ENCODE data around the gene COPS6.
A peak's percentile ranks its signal among the peaks of the same experiment; 100 is the strongest.

COPS6 gene

GRCh38 chr7:100101016-100101862 lies 12.5 kb downstream of the COPS6 start, which contains the start of the genes AP4M1 and MCM7 (continued):
- no peak for TF ChIP-seq AEBP2 (tag by site-specific recombination; IDR thresholded peaks at IDR 0.05; ENCODE audit: borderline replicate concordance)
- TF ChIP-seq ZNF214 (tag by site-specific recombination; IDR thresholded peaks at IDR 0.05; ENCODE audit: borderline replicate concordance), result no peak
- TF ChIP-seq ZNF664 (tag by site-specific recombination; IDR thresholded peaks at IDR 0.05), result no peak
- TF ChIP-seq YY1 (tag by site-specific recombination; IDR thresholded peaks at IDR 0.05), result no peak; the same call in 1 of the 2 replicates
- peak; percentile 55 for TF ChIP-seq GLIS2 (tag by site-specific recombination; IDR thresholded peaks at IDR 0.05)
- no peak for TF ChIP-seq ZNF560 (tag by site-specific recombination; IDR thresholded peaks at IDR 0.05; ENCODE audit: borderline replicate concordance)
- TF ChIP-seq ZNF704 (tag by site-specific recombination; IDR thresholded peaks at IDR 0.05), result no peak
- TF ChIP-seq ZNF292 (tag by site-specific recombination; IDR thresholded peaks at IDR 0.05; ENCODE audit: borderline replicate concordance, low read depth), result no peak
- TF ChIP-seq HOXA7 (CRISPR knock-in tag; IDR thresholded peaks at IDR 0.05; ENCODE audit: borderline replicate concordance), result no peak
- no peak for TF ChIP-seq ZBTB1 (tag by site-specific recombination; IDR thresholded peaks at IDR 0.05)
- peak; percentile 83 for TF ChIP-seq KLF8 (tag by site-specific recombination; IDR thresholded peaks at IDR 0.05)
- no peak for TF ChIP-seq ZNF624 (tag by site-specific recombination; IDR thresholded peaks at IDR 0.05)
- TF ChIP-seq PRDM10 (tag by site-specific recombination; IDR thresholded peaks at IDR 0.05), result no peak
- TF ChIP-seq REPIN1 (tag by site-specific recombination; IDR thresholded peaks at IDR 0.05; ENCODE audit: low read depth), result 0 out of 2 replicates have a peak, but pooled peaks have one; percentile 18
- TF ChIP-seq ZFP3 (tag by site-specific recombination; IDR thresholded peaks at IDR 0.05; ENCODE audit: low read depth), result no peak
- no peak for TF ChIP-seq ZNF362 (tag by site-specific recombination; IDR thresholded peaks at IDR 0.05)
- 0 out of 2 replicates have a peak, but pooled peaks have one; percentile 23 for TF ChIP-seq ZBTB21 (tag by site-specific recombination; IDR thresholded peaks at IDR 0.05)
- peak; percentile 61; the same call in 1 of the 2 replicates for TF ChIP-seq ZNF324 (tag by site-specific recombination; IDR thresholded peaks at IDR 0.05)
- TF ChIP-seq ZNF239 (tag by site-specific recombination; IDR thresholded peaks at IDR 0.05), result 0 out of 2 replicates have a peak, but pooled peaks have one; percentile 42
- TF ChIP-seq ZNF639 (tag by site-specific recombination; IDR thresholded peaks at IDR 0.05), result 0 out of 2 replicates have a peak, but pooled peaks have one; percentile 46
- TF ChIP-seq ZNF544 (tag by site-specific recombination; IDR thresholded peaks at IDR 0.05), result no peak
- no peak for TF ChIP-seq ZNF221 (tag by site-specific recombination; IDR thresholded peaks at IDR 0.05; ENCODE audit: borderline replicate concordance)
- TF ChIP-seq SP3 (tag by site-specific recombination; IDR thresholded peaks at IDR 0.05), result peak; percentile 62
- TF ChIP-seq ZNF248 (tag by site-specific recombination; IDR thresholded peaks at IDR 0.05), result no peak
- no peak for TF ChIP-seq ZNF416 (tag by site-specific recombination; IDR thresholded peaks at IDR 0.05)
- TF ChIP-seq ZNF138 (tag by site-specific recombination; IDR thresholded peaks at IDR 0.05; ENCODE audit: borderline replicate concordance), result no peak
- TF ChIP-seq ZNF366 (tag by site-specific recombination; conservative IDR thresholded peaks at IDR 0.05), result 0 out of 2 replicates have a peak, but pooled peaks have one; percentile 12
- no peak for TF ChIP-seq HOXD13 (CRISPR knock-in tag; IDR thresholded peaks at IDR 0.05; ENCODE audit: borderline replicate concordance)
- no peak for TF ChIP-seq MYNN (tag by site-specific recombination; IDR thresholded peaks at IDR 0.05; ENCODE audit: borderline replicate concordance)
- TF ChIP-seq KLF9 (tag by site-specific recombination; IDR thresholded peaks at IDR 0.05; ENCODE audit: low read depth), result no peak
- 0 out of 2 replicates have a peak, but pooled peaks have one; percentile 7 for TF ChIP-seq ZIC2 (tag by site-specific recombination; IDR thresholded peaks at IDR 0.05)
- no peak for TF ChIP-seq ZNF660 (tag by site-specific recombination; IDR thresholded peaks at IDR 0.05)

All from HEK293 (cell line).